ENCODE results near the gene MEA1. TPM values are rescaled to one million over a fixed set of nuclear protein-coding genes. Genes with fewer than 3 reads are reported as not detected.

MEA1 gene
- total RNA-seq, 1 donor from 2014 or later: 94.3 TPM

DNA sequence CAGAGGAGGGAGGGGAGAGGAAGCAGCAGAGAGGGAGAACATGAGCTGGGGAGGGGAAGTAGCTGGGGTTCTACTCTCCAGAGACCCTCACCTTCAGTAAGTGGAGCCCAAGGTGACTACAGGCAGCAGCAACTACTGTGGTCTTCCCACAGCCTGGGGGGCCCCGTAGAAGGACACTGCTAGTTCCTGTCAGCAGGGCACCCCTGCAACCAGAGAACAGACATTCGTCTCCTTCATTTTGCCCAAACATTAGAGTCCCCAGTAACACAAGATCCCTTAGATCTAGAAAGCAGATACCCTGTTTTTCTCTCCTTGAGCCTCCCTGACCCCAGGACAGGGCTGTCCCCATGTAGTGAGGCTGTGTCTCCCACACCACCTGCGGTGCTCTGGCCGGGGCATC, 45.0 kb downstream of the MEA1 start:
- intact Hi-C loops (cut with micrococcal nuclease): no loop called here
- peaks cover 3% of the 10 kb centered on the region for H3K4me1 Mint-ChIP-seq
- H3K9me3 Mint-ChIP-seq: no peaks in the 10 kb centered on the region
- no peak overlapping the region for H3K4me3 Mint-ChIP-seq
- DNase-seq: no peak
- no peak overlapping the region for H3K27ac Mint-ChIP-seq
- peaks cover 29% of the 10 kb centered on the region for H3K36me3 Mint-ChIP-seq (ENCODE audit: low read depth)
- no peaks in the 10 kb centered on the region for H3K27me3 Mint-ChIP-seq

DNA sequence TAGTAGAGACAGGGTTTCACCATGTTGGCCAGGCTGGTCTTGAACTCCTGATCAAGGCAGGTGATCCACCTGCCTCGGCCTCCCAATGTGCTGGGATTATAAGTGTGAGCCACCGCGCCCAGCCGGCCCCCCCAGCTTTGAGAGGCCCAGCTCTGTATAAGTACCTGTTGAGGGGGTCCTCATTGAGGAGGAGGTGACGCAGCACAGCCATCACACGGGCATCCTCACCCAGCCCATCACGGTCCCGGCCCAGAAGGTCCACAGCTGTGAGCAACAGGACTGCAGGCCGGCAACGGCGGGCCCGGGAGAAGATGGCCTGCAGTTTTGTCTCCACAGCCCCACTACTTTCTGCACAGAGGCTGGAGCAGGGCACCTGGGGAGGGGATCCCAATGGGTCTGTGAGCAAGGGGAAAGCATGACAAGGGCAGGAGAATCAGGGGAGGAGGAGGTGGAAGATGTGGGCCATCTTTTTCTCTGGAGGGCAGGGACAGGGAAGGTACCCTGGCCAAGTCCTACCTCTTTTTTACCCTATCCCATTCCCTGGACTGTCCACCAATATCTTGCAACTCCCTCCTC, 45.5 kb downstream of the MEA1 start:
- Mint-ChIP-seq H3K27me3 (no peaks in the 10 kb centered on the region), H3K27ac (no peak overlapping the region), H3K4me3 (no peak overlapping the region), H3K36me3 (ENCODE audit: low read depth) (peaks cover 28% of the 10 kb centered on the region), H3K9me3 (no peaks in the 10 kb centered on the region), H3K4me1 (peaks cover 2% of the 10 kb centered on the region)
- intact Hi-C loops (cut with micrococcal nuclease): no loop called here
- no peak for DNase-seq

DNA sequence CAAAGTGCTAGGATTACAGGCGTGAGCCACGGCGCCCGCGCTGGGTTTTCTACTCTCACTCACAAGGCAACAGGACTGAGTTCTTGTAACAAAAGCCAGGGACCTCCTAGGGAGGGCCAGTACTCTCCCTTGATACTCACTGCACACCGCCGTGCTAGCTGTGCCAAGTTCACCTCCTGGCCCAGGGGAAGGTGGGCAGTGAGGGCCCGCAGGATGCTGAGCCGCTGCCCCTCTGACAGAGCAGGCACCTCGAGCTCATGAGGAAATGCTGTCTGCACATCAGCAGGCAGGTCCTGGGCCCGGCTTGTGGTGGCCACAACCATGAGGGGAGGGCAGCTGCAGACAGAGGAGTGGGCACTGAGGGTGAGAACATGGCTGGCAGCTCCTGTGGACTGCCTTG, 46.5 kb downstream of the MEA1 start:
- intact Hi-C loops (cut with micrococcal nuclease): no loop called here
- no peaks in the 10 kb centered on the region for H3K9me3 Mint-ChIP-seq
- H3K36me3 Mint-ChIP-seq (ENCODE audit: low read depth): peaks cover 36% of the 10 kb centered on the region
- no peak for DNase-seq
- H3K27ac Mint-ChIP-seq: no peak overlapping the region
- H3K27me3 Mint-ChIP-seq: no peaks in the 10 kb centered on the region
- H3K4me1 Mint-ChIP-seq: peaks cover 2% of the 10 kb centered on the region
- no peak overlapping the region for H3K4me3 Mint-ChIP-seq

DNA sequence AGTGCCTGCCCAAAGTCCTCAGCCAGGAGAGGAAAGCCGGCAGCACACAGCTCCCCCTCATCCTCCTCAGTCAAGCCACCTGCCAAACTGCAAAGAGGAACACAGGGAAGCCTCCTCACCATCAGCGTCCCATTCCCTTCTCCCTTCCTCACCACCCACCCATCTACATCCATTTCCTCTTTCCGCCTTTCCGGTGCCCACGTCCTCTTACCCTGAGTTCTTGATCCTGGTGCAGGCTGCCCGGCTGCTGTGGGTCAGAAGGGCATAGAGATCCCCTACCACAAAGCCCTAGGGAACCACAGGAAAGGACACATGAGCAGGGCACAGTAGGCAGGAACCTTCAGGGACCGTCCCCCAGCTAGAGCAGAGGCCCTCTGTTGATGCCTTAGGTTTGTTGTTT, 47.2 kb downstream of the MEA1 start:
- H3K27ac Mint-ChIP-seq: no peak overlapping the region
- H3K9me3 Mint-ChIP-seq: no peaks in the 10 kb centered on the region
- intact Hi-C loops (cut with micrococcal nuclease): no loop called here
- no peaks in the 10 kb centered on the region for H3K27me3 Mint-ChIP-seq
- peaks cover 2% of the 10 kb centered on the region for H3K4me1 Mint-ChIP-seq
- peaks cover 38% of the 10 kb centered on the region for H3K36me3 Mint-ChIP-seq (ENCODE audit: low read depth)
- DNase-seq: no peak
- no peak overlapping the region for H3K4me3 Mint-ChIP-seq

DNA sequence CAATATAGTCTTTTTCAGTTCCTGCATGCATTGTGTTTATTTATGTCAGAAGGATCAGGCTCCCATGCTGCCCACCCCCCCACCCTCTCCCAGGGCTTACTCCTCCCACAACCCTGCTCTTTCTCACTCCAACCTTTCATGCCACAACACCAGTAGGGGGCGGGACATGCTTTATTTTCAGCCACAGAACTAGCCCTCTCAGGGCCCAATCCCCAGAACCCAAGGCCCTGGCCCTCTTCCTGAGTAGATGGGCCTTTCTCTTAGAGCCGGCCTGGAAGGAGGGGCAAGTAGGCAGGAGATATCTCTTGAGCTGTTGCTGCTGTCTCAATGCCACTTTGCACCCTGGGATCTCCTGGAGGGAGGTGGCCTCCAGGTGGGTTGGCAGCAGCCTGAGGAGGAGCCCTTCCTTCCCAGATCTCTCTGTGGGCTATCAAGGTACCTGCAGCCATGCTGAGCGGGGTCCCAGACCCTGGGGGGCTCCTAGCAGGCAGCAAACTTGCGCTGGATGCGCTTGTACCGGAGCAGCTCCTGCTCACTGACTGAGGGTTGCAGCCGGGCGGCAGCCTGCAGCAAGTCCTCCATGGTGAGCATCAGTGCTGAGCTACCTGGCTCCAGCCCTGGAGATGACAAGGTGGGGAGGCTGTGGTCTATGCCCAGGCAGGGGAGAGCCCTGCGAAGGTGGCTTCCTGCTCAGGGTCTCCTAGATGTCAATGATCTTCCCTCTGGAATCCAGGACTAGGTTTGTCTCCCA, 49.7 kb downstream of the MEA1 start:
- Mint-ChIP-seq H3K27ac (no peak overlapping the region), H3K4me1 (peaks cover 9% of the 10 kb centered on the region), H3K27me3 (peaks cover 9% of the 10 kb centered on the region), H3K4me3 (no peak overlapping the region), H3K36me3 (ENCODE audit: low read depth) (peaks cover 30% of the 10 kb centered on the region), H3K9me3 (no peaks in the 10 kb centered on the region)
- peak; percentile 80 for DNase-seq
- intact Hi-C loops (cut with micrococcal nuclease): no loop called here

DNA sequence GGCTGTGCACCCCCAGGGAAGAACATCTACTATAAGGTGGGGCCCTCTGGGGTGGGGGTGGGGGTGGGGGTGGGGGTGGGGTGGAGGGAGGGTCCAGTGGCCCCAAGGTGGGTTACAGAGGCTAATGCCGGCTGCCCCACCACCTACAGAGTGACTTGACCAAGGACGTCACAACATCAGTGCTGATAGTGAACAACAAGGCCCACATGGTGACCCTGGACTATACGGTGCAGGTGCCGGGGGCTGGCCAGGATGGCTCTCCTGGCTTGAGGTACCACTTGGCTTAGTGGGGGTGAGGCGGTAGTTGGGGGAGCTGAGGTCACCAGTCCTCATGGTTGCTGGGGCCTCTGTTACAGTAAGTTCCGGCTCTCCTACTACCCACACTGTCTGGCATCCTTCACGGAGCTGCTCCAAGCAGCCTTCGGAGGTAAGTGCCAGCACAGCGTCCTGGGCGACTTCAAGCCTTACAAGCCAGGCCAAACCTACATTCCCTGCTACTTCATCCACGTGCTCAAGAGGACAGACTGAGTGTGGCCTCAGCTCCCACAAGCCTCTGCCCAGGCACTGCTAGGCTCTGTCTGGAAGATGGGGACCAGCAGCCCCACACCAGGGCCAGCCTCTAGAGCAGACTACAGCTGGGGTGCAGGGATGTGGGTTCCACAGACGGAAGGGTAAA, 50.4 kb downstream of the MEA1 start:
- H3K27ac Mint-ChIP-seq: no peak overlapping the region
- no peaks in the 10 kb centered on the region for H3K9me3 Mint-ChIP-seq
- peaks cover 27% of the 10 kb centered on the region for H3K36me3 Mint-ChIP-seq (ENCODE audit: low read depth)
- DNase-seq: no peak
- H3K27me3 Mint-ChIP-seq: peaks cover 9% of the 10 kb centered on the region
- no peak overlapping the region for H3K4me3 Mint-ChIP-seq
- intact Hi-C loops (cut with micrococcal nuclease): no loop called here
- peaks cover 9% of the 10 kb centered on the region for H3K4me1 Mint-ChIP-seq

DNA sequence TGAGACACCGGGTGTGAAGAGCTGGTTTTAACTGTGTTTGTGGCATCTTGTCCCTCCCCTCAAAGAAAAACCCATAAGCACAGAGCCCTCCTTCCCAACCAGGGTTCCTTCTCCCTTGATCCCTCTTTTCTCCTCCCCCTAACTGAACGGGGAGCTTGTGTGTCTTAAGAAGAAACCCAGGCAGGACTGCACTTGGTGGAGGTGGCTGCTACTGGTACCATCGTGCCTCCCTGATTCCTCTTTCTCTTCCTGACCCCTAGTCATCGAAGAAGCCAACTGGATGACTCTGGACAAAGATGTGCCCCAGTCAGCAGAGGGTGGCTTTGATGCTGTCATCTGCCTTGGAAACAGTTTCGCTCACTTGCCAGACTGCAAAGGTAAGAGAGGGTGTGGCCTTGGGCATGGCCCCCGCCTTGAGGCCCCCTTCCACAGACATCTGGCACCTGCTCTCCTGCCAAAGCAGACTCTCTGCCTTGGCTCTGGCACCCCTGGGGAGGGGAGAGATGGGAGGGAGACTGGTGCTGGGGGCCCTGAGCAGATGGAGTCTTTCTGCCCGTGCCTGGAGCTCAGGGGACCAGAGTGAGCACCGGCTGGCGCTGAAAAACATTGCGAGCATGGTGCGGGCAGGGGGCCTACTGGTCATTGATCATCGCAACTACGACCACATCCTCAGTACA, 51.1 kb downstream of the MEA1 start:
- Mint-ChIP-seq H3K36me3 (ENCODE audit: low read depth) (peaks cover 26% of the 10 kb centered on the region), H3K27ac (no peak overlapping the region), H3K4me1 (peaks cover 9% of the 10 kb centered on the region), H3K4me3 (peak overlapping the region; percentile 32), H3K27me3 (peaks cover 9% of the 10 kb centered on the region), H3K9me3 (no peaks in the 10 kb centered on the region)
- intact Hi-C loops (cut with micrococcal nuclease): no loop called here
- no peak for DNase-seq

DNA sequence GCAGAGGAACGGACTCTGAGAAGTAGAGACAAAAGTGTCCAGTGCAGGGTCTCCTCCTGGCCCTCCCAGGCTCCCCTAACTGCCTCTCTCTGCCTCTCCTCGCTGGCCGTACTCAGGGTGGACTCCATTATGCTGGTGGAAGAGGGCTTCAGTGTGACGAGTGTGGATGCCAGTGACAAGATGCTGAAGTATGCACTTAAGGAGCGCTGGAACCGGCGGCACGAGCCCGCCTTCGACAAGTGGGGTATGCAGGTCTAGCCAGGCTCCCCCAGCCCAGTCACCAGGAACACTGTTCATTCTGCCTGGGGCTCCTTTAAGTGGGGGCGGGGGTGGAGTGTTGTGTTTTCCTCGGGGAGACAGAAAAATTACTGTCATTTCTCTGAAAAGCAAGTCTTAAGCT, 51.6 kb downstream of the MEA1 start:
- Mint-ChIP-seq H3K27me3 (peaks cover 9% of the 10 kb centered on the region), H3K36me3 (ENCODE audit: low read depth) (peaks cover 25% of the 10 kb centered on the region), H3K4me3 (no peak overlapping the region), H3K9me3 (no peaks in the 10 kb centered on the region), H3K27ac (no peak overlapping the region), H3K4me1 (peaks cover 9% of the 10 kb centered on the region)
- intact Hi-C loops (cut with micrococcal nuclease): no loop called here
- DNase-seq: no peak

Other genes starting within 250 kb of the MEA1 start
- gene BICRAL, start 231.9 kb downstream of the MEA1 start, total RNA-seq: 12.5 and 12.9 TPM in 2 replicates
- gene RPL7L1, start 134.3 kb downstream of the MEA1 start, total RNA-seq: 182 and 189 TPM in 2 replicates
- gene PTCRA, start 97.9 kb downstream of the MEA1 start, total RNA-seq: not detected in 2 replicates
- 45.9 and 49.0 TPM in 2 replicates for gene CNPY3, start 84.5 kb downstream of the MEA1 start, total RNA-seq
- gene GNMT, start 53.2 kb downstream of the MEA1 start, total RNA-seq: 0.24 and 0.70 TPM in 2 replicates
- gene PEX6, start 34.8 kb downstream of the MEA1 start, total RNA-seq: 24.0 and 24.1 TPM in 2 replicates
- 54.2 and 54.6 TPM in 2 replicates for gene PPP2R5D, start 29.4 kb downstream of the MEA1 start, total RNA-seq
- 73.8 and 77.5 TPM in 2 replicates for gene KLHDC3, start 303 bp upstream of the MEA1 start, total RNA-seq
- gene RRP36, start 7.7 kb upstream of the MEA1 start, total RNA-seq: 79.9 and 83.4 TPM in 2 replicates
- gene CUL7, start 39.9 kb upstream of the MEA1 start, total RNA-seq: 22.6 and 24.7 TPM in 2 replicates
- gene MRPL2, start 45.5 kb upstream of the MEA1 start, total RNA-seq: 83.8 and 103 TPM in 2 replicates
- 9.5 and 10.7 TPM in 2 replicates for gene KLC4, start 45.7 kb upstream of the MEA1 start, total RNA-seq
- gene PTK7, start 62.4 kb upstream of the MEA1 start, total RNA-seq: 3.4 and 4.3 TPM in 2 replicates
- 54.3 and 55.2 TPM in 2 replicates for gene SRF, start 157.3 kb upstream of the MEA1 start, total RNA-seq
- gene CUL9, start 168.2 kb upstream of the MEA1 start, total RNA-seq: 38.1 and 39.4 TPM in 2 replicates
- 78.9 and 79.6 TPM in 2 replicates for gene DNPH1, start 215.5 kb upstream of the MEA1 start, total RNA-seq
- gene TTBK1, start 229.5 kb upstream of the MEA1 start, total RNA-seq: 0.62 and 0.72 TPM in 2 replicates